Tibial nerve (tissue), 4 donors: Measurements from ENCODE around the gene IDH3G. TPM values are rescaled to one million over a fixed set of nuclear protein-coding genes. Genes with fewer than 3 reads are reported as not detected.

Experiments used
- DNase-seq, 2 donors: peaks; one replicate each; pipeline ENCODE4 v3.0.0-alpha.2; 2019; ENCODE audit warnings: low spot score in 2 of 2
- H3K27ac ChIP-seq, 4 donors: fragments of 200-600 bp; sonication (generic) in 3 of 4; one replicate each; pipeline ENCODE4 v1.5.1; 2017 to 2019; ENCODE audit warnings: mild to moderate bottlenecking in 1 of 4
- H3K27me3 ChIP-seq, 2 donors: fragments of 200-600 bp; sonication (generic) in 1 of 2; one replicate each; pipeline versions ENCODE4 v1.5.1 to v1.6.0; 2017 to 2019
- H3K36me3 ChIP-seq, 3 donors: fragments of 200-600 bp; sonication (generic); one replicate each; pipeline ENCODE4 v1.5.1; 2018 to 2019
- H3K4me1 ChIP-seq, 4 donors: fragments of 200-600 bp; sonication (generic) in 3 of 4; one replicate each; pipeline ENCODE4 v1.5.1; 2017 to 2019
- H3K4me3 ChIP-seq, 4 donors: fragments of 200-600 bp; sonication (generic) in 3 of 4; one replicate each; pipeline ENCODE4 v1.5.1; 2017 to 2019; ENCODE audit warnings: mild to moderate bottlenecking in 1 of 4, moderate library complexity in 1 of 4
- H3K9me3 ChIP-seq, 4 donors: fragments of 200-600 bp; sonication (generic) in 3 of 4; one replicate each; pipeline ENCODE4 v1.5.1; 2017 to 2019
- CTCF ChIP-seq, 5 experiments: fragments of 200-600 bp in 3 of 5; fragments of 450-650 bp in 2 of 5; sonication (generic) in 3 of 5; IDR thresholded peaks; one replicate each; pipeline ENCODE4 v1.5.1; 2016 to 2019; ENCODE audit warnings: antibody characterized with exemption in 5 of 5, mild to moderate bottlenecking in 3 of 5, moderate library complexity in 2 of 5
- EP300 ChIP-seq, 2 donors: sonication (generic); formaldehyde crosslinking; IDR thresholded peaks; one replicate each; pipeline ENCODE4 v1.6.1; 2017; ENCODE audit warnings: antibody characterized with exemption in 2 of 2, mild to moderate bottlenecking in 1 of 2
- WGBS, 2 donors: methylation state at CpG; one replicate each; pipeline ENCODE4 v1.1.5; 2018; 5-methylcytosine and 5-hydroxymethylcytosine counted together
- total RNA-seq, 4 donors: library from RNA; depleted of rRNA; stranded (reverse); fragments of >200 nt; gene quantifications; one replicate each; pipeline ENCODE4 v1.1.0, GENCODE V29; 2016

The IDH3G gene
- total RNA-seq, 4 donors from 2014 or later = 48.9 to 101 (median 83.2) TPM

DNA sequence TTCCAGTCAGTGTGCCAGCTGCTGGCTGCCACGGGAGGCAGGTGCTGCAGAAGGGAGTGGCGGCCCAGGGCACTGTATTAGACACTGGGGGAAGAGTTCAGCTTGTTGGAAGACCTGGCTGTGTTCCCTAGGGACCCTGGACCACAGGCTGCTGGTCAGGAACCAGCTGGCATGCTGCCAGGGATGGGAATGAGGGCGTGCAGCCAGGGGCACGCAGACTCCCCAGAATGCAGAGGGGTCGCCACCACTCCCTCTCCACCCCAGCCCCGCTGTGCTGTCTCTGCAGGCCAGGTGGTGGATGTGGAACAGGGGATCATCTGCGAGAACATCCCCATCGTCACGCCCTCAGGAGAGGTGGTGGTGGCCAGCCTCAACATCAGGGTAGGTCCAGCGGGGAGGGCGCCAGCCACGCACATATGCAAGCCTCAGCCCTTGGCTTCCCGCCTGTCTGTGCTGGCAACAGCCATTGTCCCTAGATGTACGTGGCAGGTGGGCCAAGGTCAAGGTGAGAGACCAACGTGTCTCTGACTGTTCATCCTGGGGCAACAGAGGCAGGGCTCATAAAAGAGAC lies 57.2 kb downstream of the IDH3G start:
- Histone ChIP-seq H3K9me3 (no peaks in the 10 kb centered on the region), H3K27me3 (no peaks in the 10 kb centered on the region), H3K4me1 (no peaks in the 10 kb centered on the region), H3K36me3 (peaks cover 0 to 22% (median 0%) of the 10 kb centered on the region in 3 donors), H3K4me3 (no peak overlapping the region), H3K27ac (no peak overlapping the region)
- DNase-seq = no peak
- TF ChIP-seq CTCF (IDR thresholded peaks at IDR 0.05) = no peak
- WGBS, 2 donors = 55 to 71% methylated on average over 2 to 13 of the region's 15 CpGs

- Histone ChIP-seq H3K27ac (no peak overlapping the region), H3K27me3 (no peaks in the 10 kb centered on the region), H3K36me3 (peaks cover 0 to 22% (median 0%) of the 10 kb centered on the region in 3 donors), H3K9me3 (no peaks in the 10 kb centered on the region), H3K4me3 (no peak overlapping the region), H3K4me1 (no peaks in the 10 kb centered on the region)
- DNase-seq = no peak
- TF ChIP-seq EP300 (IDR thresholded peaks at IDR 0.05) = no peak
- WGBS, 2 donors = 88 to 89% methylated on average over 18 to 30 of the region's 30 CpGs
Observed at GRCh38 chrX:153736071-153736820, 57.9 kb downstream of the IDH3G start.

Other genes starting within 250 kb of the IDH3G start
- gene CCNQ, start 195.2 kb downstream of the IDH3G start, total RNA-seq = 10 to 100 TPM; 26.4 to 36.9 (median 32.2) TPM
- not detected for gene DUSP9, start 147.2 kb downstream of the IDH3G start, total RNA-seq
- gene PNCK, start 120.6 kb downstream of the IDH3G start, total RNA-seq = 1 to 10 TPM in 2 of 4 donors, under 1 TPM in 1, not detected in 1; 0.63 to 4.5 (median 3.6) TPM
- gene SLC6A8, start 106.4 kb downstream of the IDH3G start, total RNA-seq = 10 to 100 TPM; 14.4 to 26.7 (median 21.9) TPM
- 100 to 1,000 TPM in 3 of 4 donors, 10 to 100 TPM in 1; 99.0 to 126 (median 114) TPM for gene BCAP31, start 70.0 kb downstream of the IDH3G start, total RNA-seq
- gene ABCD1, start 69.5 kb downstream of the IDH3G start, total RNA-seq = 10 to 100 TPM; 13.0 to 36.6 (median 15.0) TPM
- gene PLXNB3, start 30.1 kb downstream of the IDH3G start, total RNA-seq = 10 to 100 TPM; 45.4 to 77.7 (median 50.3) TPM
- gene SRPK3, start 13.3 kb downstream of the IDH3G start, total RNA-seq = 1 to 10 TPM in 2 of 4 donors, under 1 TPM in 2; 0.87 to 5.1 (median 1.4) TPM
- gene SSR4, start 293 bp upstream of the IDH3G start, total RNA-seq = 100 to 1,000 TPM in 3 of 4 donors, 10 to 100 TPM in 1; 93.6 to 156 (median 131) TPM
- gene PDZD4, start 36.2 kb upstream of the IDH3G start, total RNA-seq = 10 to 100 TPM; 19.9 to 24.6 (median 21.2) TPM
- gene L1CAM, start 91.8 kb upstream of the IDH3G start, total RNA-seq = 10 to 100 TPM; 23.7 to 53.7 (median 46.3) TPM
- gene AVPR2, start 110.3 kb upstream of the IDH3G start, total RNA-seq = 1 to 10 TPM; 2.1 to 9.3 (median 5.7) TPM
- 10 to 100 TPM; 23.0 to 90.9 (median 32.7) TPM for gene ARHGAP4, start 131.9 kb upstream of the IDH3G start, total RNA-seq
- gene NAA10, start 140.7 kb upstream of the IDH3G start, total RNA-seq = 100 to 1,000 TPM in 1 of 4 donors, 10 to 100 TPM in 3; 48.0 to 152 (median 73.8) TPM
- 10 to 100 TPM; 12.1 to 28.8 (median 17.8) TPM for gene RENBP, start 150.3 kb upstream of the IDH3G start, total RNA-seq
- 10 to 100 TPM; 42.6 to 52.2 (median 48.9) TPM for gene HCFC1, start 177.4 kb upstream of the IDH3G start, total RNA-seq
- 10 to 100 TPM in 2 of 4 donors, 1 to 10 TPM in 2; 4.2 to 16.4 (median 9.6) TPM for gene TMEM187, start 178.4 kb upstream of the IDH3G start, total RNA-seq
- 100 to 1,000 TPM in 1 of 4 donors, 10 to 100 TPM in 3; 50.7 to 127 (median 64.4) TPM for gene IRAK1, start 225.5 kb upstream of the IDH3G start, total RNA-seq